Calu3 (cell line): ENCODE data around the gene PODXL. TPM values are rescaled to one million over a fixed set of nuclear protein-coding genes. Genes with fewer than 3 reads are reported as not detected.

Source experiments
- BruUV-seq: library from RNA; stranded (reverse); fragments of 400-500 nt; replicated peaks from 2 replicates; lab custom pipeline; 2021; lab: Mats Ljungman, UMichigan
- CTCF ChIA-PET: fragments of 300-600 bp; sonication (Branson Sonifier 250); formaldehyde crosslinking; loops from one replicate; lab custom pipeline; 2022; ENCODE audit warnings: antibody characterized with exemption; lab: Charles Lee
- DNase-seq: peaks from one replicate; pipeline ENCODE4 v3.0.0; 2022
- H3K27ac Mint-ChIP-seq: one replicate; pipeline ENCODE4 v1.8.0; 2022; ENCODE audit warnings: mixed read lengths; ENCODE audit not compliant: unreplicated experiment
- H3K27me3 Mint-ChIP-seq: one replicate; pipeline ENCODE4 v1.8.0; 2022; ENCODE audit warnings: mixed read lengths; ENCODE audit not compliant: unreplicated experiment
- H3K36me3 Mint-ChIP-seq: one replicate; pipeline ENCODE4 v1.8.0; 2022; ENCODE audit warnings: mild to moderate bottlenecking, moderate library complexity, mixed read lengths; ENCODE audit not compliant: insufficient read depth, unreplicated experiment
- H3K4me1 Mint-ChIP-seq: one replicate; pipeline ENCODE4 v1.8.0; 2022; ENCODE audit warnings: mild to moderate bottlenecking, low read depth, mixed read lengths; ENCODE audit not compliant: unreplicated experiment
- H3K4me3 Mint-ChIP-seq: one replicate; pipeline ENCODE4 v1.8.0; 2022; ENCODE audit warnings: mild to moderate bottlenecking, low read depth, moderate library complexity, mixed read lengths; ENCODE audit not compliant: unreplicated experiment
- H3K9me3 Mint-ChIP-seq: one replicate; pipeline ENCODE4 v1.8.0; 2022; ENCODE audit warnings: low read depth, mixed read lengths; ENCODE audit not compliant: unreplicated experiment
- intact Hi-C: fragments of 100-400 bp; cut with micrococcal nuclease; formaldehyde crosslinking; loops from one replicate; pipeline ENCODE4 v1.10.0; 2022; ENCODE audit not compliant: unreplicated experiment
- total RNA-seq: library from RNA; stranded (reverse); gene quantifications from 2 replicates; pipeline ENCODE4 v1.2.3, GENCODE V29; 2022
- TF ChIP-seq, protein P1 (sequence below): fragments of 200-600 bp; IDR thresholded peaks from one replicate; pipeline ENCODE4 v1.8.0; 2022; ENCODE audit warnings: antibody characterized with exemption; ENCODE audit not compliant: unreplicated experiment

Gene PODXL
- total RNA-seq, 1 experiment from 2014 or later: 15.5 TPM

DNA sequence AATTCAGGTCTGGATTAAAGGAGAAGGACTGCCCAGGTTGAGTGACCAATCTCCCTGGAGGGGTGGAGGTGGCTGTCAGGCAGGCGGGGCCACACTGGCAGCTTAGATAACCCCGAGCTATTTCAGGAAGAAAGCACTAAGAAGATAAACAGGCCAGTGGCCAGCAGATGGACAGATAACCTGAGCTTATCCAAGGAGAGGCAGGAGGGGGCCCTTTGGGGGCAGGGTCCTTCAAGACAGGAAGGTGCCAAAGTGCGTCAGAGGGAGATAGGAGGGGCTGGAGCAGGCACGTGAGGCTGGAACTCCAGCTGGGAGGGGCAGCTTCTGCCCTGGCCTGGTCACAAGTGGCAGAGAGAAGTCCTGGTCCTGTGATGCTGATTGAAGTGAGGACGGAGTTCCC, 29.8 kb upstream of the PODXL start:
- Mint-ChIP-seq H3K9me3 (no peaks in the 10 kb centered on the region), H3K27me3 (no peaks in the 10 kb centered on the region), H3K4me1 (no peaks in the 10 kb centered on the region), H3K27ac (no peak overlapping the region), H3K36me3 (no peaks in the 10 kb centered on the region), H3K4me3 (no peak overlapping the region)
- CTCF ChIA-PET: no interaction called here
- intact Hi-C loops: no loop called here
- TF ChIP-seq, protein P1, sequence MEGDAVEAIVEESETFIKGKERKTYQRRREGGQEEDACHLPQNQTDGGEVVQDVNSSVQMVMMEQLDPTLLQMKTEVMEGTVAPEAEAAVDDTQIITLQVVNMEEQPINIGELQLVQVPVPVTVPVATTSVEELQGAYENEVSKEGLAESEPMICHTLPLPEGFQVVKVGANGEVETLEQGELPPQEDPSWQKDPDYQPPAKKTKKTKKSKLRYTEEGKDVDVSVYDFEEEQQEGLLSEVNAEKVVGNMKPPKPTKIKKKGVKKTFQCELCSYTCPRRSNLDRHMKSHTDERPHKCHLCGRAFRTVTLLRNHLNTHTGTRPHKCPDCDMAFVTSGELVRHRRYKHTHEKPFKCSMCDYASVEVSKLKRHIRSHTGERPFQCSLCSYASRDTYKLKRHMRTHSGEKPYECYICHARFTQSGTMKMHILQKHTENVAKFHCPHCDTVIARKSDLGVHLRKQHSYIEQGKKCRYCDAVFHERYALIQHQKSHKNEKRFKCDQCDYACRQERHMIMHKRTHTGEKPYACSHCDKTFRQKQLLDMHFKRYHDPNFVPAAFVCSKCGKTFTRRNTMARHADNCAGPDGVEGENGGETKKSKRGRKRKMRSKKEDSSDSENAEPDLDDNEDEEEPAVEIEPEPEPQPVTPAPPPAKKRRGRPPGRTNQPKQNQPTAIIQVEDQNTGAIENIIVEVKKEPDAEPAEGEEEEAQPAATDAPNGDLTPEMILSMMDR: no peak
- DNase-seq: peak; percentile 13
- BruUV-seq: no TSS peak

DNA sequence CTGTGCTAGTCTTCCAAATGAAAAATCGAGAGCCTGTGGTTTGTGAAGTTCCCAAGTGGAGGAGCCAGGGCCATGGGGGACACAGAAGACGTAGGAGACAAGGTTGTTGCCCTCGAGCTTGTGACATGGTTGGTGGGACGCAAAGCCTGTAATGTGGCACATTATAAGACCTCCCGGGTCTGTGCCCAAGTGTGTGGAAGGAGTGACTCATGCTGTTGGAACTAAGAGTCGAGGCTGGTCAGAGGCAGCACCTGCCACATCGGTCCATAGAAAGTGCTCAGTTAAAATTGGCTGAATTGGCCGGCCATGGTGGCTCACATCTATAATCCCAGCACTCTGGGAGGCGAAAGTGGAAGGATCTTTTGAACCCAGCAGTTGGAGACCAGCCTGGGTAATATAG, 27.0 kb upstream of the PODXL start:
- Mint-ChIP-seq H3K27me3 (no peaks in the 10 kb centered on the region), H3K36me3 (no peaks in the 10 kb centered on the region), H3K4me1 (no peaks in the 10 kb centered on the region), H3K27ac (no peak overlapping the region), H3K4me3 (no peak overlapping the region), H3K9me3 (no peaks in the 10 kb centered on the region)
- no TSS peak for BruUV-seq
- CTCF ChIA-PET: no interaction called here
- no peak for DNase-seq
- intact Hi-C loops: no loop called here
- TF ChIP-seq, protein P1: no peak

DNA sequence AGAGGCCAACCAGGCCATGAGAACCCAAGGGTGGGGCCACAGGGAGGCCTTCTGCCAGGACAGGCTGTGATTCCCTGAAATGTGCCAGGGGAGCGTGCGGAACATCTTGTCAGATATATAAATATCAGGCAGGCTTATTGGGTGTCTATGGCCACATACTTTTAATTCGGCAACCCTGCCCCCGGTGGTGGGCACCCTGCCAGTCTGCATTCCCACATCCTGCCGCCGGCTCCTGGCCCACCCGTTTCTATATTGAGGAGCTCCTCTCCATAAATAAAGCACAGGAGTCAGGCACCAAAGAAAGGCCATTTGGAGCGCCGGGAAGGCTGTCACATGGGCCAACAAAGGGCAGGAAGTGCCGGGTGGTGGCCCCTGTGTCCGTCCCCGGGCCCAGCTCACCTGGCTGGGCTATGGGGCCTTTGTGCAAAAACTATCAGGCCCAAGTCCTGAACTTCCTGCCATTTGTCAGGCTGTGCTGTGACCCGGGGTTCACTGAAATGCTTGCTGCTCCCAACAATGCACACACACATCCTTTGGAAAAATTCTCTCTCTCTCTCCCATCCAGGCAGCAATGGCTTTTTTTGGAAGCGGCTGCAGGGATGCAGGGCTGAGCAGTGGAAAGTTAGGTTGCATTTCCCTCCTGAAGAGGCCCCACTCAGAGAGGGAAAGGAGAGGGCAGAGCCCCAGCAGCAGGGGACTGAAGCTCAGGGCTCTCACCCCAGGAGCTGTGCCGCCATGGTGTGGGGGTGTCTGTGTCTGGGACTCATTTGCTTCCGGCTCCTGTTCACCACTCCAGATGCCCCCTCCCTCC, 25.0 kb upstream of the PODXL start:
- Mint-ChIP-seq H3K4me1 (no peaks in the 10 kb centered on the region), H3K27me3 (peaks cover under 1% of the 10 kb centered on the region), H3K4me3 (no peak overlapping the region), H3K9me3 (no peaks in the 10 kb centered on the region), H3K36me3 (no peaks in the 10 kb centered on the region), H3K27ac (no peak overlapping the region)
- no TSS peak for BruUV-seq
- TF ChIP-seq, protein P1: no peak
- intact Hi-C loops: no loop called here
- CTCF ChIA-PET: no interaction called here
- DNase-seq: peak; percentile 6

DNA sequence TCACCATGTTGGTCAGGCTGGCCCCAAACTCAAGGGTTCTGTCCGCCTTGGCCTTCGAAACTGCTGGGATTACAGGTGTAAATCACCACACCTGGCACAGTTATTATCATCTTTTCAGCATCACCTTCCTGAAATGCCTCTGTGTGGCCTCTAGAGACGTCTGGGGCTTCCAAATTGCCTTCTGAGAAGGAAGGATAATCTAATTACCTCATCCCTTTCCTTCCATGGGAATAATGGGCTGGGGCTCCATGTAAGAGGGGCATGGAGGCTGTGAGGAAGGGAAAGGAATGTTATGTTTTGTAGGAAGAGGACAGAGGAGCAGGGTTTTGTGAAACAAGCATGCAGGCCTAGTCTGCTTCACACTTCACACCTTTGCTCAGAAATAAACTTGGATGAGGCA, 22.2 kb upstream of the PODXL start:
- H3K4me3 Mint-ChIP-seq: no peak overlapping the region
- no peaks in the 10 kb centered on the region for H3K36me3 Mint-ChIP-seq
- DNase-seq: no peak
- no peaks in the 10 kb centered on the region for H3K9me3 Mint-ChIP-seq
- BruUV-seq: no TSS peak
- peaks cover 9% of the 10 kb centered on the region for H3K27me3 Mint-ChIP-seq
- intact Hi-C loops: no loop called here
- CTCF ChIA-PET: no interaction called here
- H3K27ac Mint-ChIP-seq: no peak overlapping the region
- TF ChIP-seq, protein P1: no peak
- no peaks in the 10 kb centered on the region for H3K4me1 Mint-ChIP-seq
